ENCODE results near the gene SLC34A3. TPM values are rescaled to one million over a fixed set of nuclear protein-coding genes. Genes with fewer than 3 reads are reported as not detected.
"Not testable (repeated sequence)": the region's sequence is repeated elsewhere in the genome, so short reads cannot be mapped to it uniquely, and the experiment has no call there.

The SLC34A3 gene
- total RNA-seq, 1 donor from 2014 or later, result 0.23 TPM

DNA sequence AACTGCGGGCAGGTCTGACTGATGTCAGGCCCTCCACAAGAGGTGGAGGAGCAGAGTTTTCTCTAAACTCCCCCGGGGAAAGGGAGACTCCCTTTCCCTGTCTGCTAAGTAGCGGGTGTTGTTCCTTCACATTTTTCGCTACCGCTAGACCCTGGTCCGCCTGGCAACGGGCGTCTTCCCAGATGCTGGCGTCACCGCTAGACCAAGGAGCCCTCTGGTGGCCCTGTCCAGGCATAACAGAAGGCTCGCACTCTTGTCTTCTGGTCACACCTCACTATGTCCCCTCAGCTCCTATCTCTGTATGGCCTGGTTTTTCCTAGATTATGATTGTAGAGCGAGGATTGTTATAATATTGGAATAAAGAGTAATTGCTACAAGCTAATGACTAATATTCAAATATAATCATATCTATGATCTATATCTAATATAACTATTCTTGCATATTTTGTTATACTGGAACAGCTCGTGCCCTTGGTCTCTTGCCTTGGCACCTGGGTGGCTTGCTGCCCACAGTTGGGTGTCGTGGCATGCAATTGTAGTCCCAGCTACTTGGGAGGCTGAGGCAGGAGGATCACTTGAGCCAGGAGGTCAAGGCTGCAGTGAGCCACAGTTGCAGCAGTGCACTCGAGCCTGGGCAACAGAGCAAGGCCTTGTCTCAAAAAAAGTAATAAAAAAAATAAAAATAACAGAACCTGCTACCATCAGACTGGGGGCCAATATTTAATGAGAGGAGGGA is 31.6 kb downstream of the SLC34A3 start:
- H3K9me3 ChIP-seq; H3K4me1 ChIP-seq; H3K27ac ChIP-seq; ATAC-seq; intact Hi-C loops (cut with DNase I); H3K4me3 ChIP-seq; H3K27me3 ChIP-seq: not testable (repeated sequence)
- peaks cover 42% of the 10 kb centered on the region for H3K36me3 ChIP-seq
- peak; percentile 65 for DNase-seq
- TF ChIP-seq, protein P1, sequence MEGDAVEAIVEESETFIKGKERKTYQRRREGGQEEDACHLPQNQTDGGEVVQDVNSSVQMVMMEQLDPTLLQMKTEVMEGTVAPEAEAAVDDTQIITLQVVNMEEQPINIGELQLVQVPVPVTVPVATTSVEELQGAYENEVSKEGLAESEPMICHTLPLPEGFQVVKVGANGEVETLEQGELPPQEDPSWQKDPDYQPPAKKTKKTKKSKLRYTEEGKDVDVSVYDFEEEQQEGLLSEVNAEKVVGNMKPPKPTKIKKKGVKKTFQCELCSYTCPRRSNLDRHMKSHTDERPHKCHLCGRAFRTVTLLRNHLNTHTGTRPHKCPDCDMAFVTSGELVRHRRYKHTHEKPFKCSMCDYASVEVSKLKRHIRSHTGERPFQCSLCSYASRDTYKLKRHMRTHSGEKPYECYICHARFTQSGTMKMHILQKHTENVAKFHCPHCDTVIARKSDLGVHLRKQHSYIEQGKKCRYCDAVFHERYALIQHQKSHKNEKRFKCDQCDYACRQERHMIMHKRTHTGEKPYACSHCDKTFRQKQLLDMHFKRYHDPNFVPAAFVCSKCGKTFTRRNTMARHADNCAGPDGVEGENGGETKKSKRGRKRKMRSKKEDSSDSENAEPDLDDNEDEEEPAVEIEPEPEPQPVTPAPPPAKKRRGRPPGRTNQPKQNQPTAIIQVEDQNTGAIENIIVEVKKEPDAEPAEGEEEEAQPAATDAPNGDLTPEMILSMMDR (IDR thresholded peaks at IDR 0.05), result peak; percentile 63

DNA sequence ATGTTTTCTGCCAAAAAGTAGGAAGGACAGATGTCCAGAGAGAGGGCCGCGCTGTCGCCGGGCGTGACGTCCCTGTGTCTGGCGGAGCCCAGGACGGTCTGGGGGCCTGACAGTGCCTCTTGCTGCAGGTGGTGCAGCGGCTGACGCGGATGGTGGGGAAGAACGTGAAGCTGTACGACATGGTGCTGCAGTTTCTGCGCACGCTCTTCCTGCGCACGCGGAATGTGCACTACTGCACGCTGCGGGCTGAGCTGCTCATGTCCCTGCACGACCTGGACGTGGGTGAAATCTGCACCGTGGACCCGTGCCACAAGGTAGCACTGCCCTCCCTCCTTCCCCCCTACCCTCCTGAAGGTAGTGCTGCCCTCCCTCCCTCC is 32.2 kb downstream of the SLC34A3 start:
- H3K4me1 ChIP-seq, result peaks cover 3% of the 10 kb centered on the region
- peaks cover 45% of the 10 kb centered on the region for H3K36me3 ChIP-seq
- no peaks in the 10 kb centered on the region for H3K9me3 ChIP-seq
- DNase-seq, result peak; percentile 63
- no peaks in the 10 kb centered on the region for H3K27me3 ChIP-seq
- H3K27ac ChIP-seq, result no peak overlapping the region
- ATAC-seq, result no peak
- no peak overlapping the region for H3K4me3 ChIP-seq
- TF ChIP-seq, protein P1 (IDR thresholded peaks at IDR 0.05), result no peak
- intact Hi-C loops (cut with DNase I), result no loop called here

DNA sequence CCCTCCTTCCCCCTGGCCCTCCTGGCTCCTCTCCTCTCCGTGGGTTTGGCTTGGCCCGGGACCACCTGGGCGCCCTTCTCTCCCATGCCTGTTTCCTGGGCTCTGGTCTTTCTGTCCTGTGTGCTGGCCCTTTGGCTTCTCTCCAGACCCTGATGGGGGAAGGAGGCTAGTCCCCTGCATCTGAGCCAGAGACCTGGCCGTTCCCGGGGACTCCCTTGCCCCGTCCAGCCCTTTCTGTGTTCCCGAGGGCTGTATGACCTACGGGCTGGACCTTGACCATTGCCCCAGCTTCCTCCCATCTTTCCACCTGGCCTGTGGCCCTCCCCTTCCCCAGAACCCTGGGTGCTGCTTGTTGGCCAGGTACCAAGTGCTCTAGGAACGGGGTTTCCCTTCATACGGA is 32.8 kb downstream of the SLC34A3 start:
- peaks cover 40% of the 10 kb centered on the region for H3K36me3 ChIP-seq
- no peaks in the 10 kb centered on the region for H3K9me3 ChIP-seq
- H3K27ac ChIP-seq, result no peak overlapping the region
- H3K4me3 ChIP-seq, result no peak overlapping the region
- intact Hi-C loops (cut with DNase I), result no loop called here
- DNase-seq (peak; percentile 47), ATAC-seq (no peak)
- H3K4me1 ChIP-seq, result peaks cover 9% of the 10 kb centered on the region
- no peaks in the 10 kb centered on the region for H3K27me3 ChIP-seq
- TF ChIP-seq, protein P1 (IDR thresholded peaks at IDR 0.05), result no peak

DNA sequence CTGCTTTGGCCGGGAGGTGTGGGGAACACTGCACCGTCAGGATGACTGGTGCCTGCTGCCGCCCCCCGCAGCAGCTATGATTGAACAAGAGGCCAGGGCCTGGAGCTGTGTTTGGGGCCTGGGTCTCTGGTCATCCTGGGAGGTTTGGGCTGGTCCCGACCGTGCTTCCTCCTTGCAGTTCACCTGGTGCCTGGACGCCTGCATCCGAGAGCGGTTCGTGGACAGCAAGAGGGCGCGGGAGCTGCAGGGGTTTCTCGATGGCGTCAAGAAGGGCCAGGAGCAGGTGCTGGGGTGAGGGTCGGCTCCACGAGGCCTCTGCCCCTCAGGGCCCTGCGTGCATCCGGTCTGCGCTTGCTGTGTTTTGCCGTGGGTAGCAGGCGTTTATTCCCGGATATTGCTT is 33.4 kb downstream of the SLC34A3 start:
- Histone ChIP-seq H3K27me3 (no peaks in the 10 kb centered on the region), H3K4me1 (peaks cover 15% of the 10 kb centered on the region), H3K36me3 (peaks cover 38% of the 10 kb centered on the region), H3K9me3 (no peaks in the 10 kb centered on the region), H3K27ac (no peak overlapping the region), H3K4me3 (no peak overlapping the region)
- intact Hi-C loops (cut with DNase I), result no loop called here
- DNase-seq (peak; percentile 55), ATAC-seq (no peak)
- TF ChIP-seq, protein P1 (IDR thresholded peaks at IDR 0.05), result no peak

DNA sequence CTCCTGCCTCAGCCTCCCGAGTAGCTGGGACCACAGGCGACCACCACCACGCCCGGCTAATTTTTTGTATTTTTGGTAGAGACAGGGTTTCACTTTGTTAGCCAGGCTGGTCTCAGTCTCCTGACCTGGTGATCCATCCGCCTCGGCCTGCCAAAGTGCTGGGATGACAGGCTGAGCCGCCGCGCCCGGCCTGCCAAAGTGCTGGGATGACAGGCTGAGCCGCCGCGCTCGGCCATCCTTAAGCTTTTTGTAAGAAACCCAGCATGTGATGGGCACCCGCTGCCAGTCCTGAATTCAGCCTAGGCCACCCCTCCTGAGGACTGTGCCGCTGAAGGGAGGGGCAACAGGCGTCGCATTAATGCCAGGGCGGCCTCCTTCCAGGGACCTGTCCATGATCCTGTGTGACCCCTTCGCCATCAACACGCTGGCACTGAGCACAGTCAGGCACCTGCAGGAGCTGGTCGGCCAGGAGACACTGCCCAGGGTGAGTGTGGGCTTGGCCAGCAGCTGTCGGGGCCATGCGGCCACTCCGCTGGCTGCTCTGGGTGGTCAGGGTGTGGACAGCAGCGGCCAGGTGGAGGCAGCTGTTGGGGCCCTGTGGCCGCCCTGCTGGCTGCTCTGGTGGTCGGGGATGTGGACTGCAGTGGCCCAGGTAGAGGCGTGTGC is 34.9 kb downstream of the SLC34A3 start:
- no peak overlapping the region for H3K4me3 ChIP-seq
- peaks cover 38% of the 10 kb centered on the region for H3K36me3 ChIP-seq
- intact Hi-C loops (cut with DNase I), result no loop called here
- H3K27me3 ChIP-seq, result no peaks in the 10 kb centered on the region
- H3K9me3 ChIP-seq, result no peaks in the 10 kb centered on the region
- TF ChIP-seq, protein P1 (IDR thresholded peaks at IDR 0.05), result no peak
- H3K4me1 ChIP-seq, result peaks cover 25% of the 10 kb centered on the region
- ATAC-seq (no peak), DNase-seq (peak; percentile 52)
- H3K27ac ChIP-seq, result no peak overlapping the region

Measured in upper lobe of right lung (tissue), 1 donor.